ENCODE data around the gene VIT.

- no peak for TF ChIP-seq POLR2A (IDR thresholded peaks at IDR 0.05)
- TF ChIP-seq CTCF (IDR thresholded peaks at IDR 0.05), result no peak
- no peak for TF ChIP-seq EP300 (IDR thresholded peaks at IDR 0.05)
- no peak for TF ChIP-seq POLR2AphosphoS5 (IDR thresholded peaks at IDR 0.05)
These were observed 20.8 kb upstream of the VIT start for GRCh38 chr2:36675579-36676282.
